HepG2 (cell line): ENCODE results near the gene SEMG1. TPM values are rescaled to one million over a fixed set of nuclear protein-coding genes. Genes with fewer than 3 reads are reported as not detected.

Experiments
- ATAC-seq: fragments of 200-7000 bp; cut with Tn5 transposase; 3 replicates; pipeline ENCODE4 v1.9.1; 2020; ENCODE audit warnings: mild to moderate bottlenecking, moderate library complexity
- BruUV-seq: library from RNA; stranded (reverse); fragments of 400-500 nt; replicated peaks from 2 replicates; lab custom pipeline; 2021; lab: Mats Ljungman, UMichigan
- CTCF ChIA-PET: fragments of 300-600 bp; formaldehyde crosslinking; extraction: SDS; loops from one replicate; lab custom pipeline; 2021; ENCODE audit warnings: low total read pairs, inconsistent platforms, low intra/inter-chr PET ratio; lab: Yijun Ruan, JAX
- POLR2A ChIA-PET: fragments of 350-600 bp; sonication (Branson Sonifier 250); formaldehyde crosslinking; loops from one replicate; lab custom pipeline; 2020; ENCODE audit warnings: antibody characterized with exemption, inconsistent platforms; lab: Yijun Ruan, JAX
- DNase-seq: peaks from one replicate; pipeline ENCODE4 v3.0.0-alpha.2; 2015; ENCODE audit warnings: low spot score
- FAIRE-seq: peaks from 3 replicates; lab custom pipeline; 2011; peaks lifted over from hg19 to GRCh38; lab: Jason Lieb, UNC
- H2AFZ ChIP-seq: one replicate; pipeline ENCODE4 v1.6.1; 2011; ENCODE audit warnings: low read length, inconsistent platforms
- H3K27ac ChIP-seq: fragments of 300-600 bp; 3 replicates; pipeline ENCODE4 v1.8.0; 2011; ENCODE audit warnings: mixed run types, mild to moderate bottlenecking, mixed read lengths, low read length, inconsistent platforms; ENCODE audit not compliant: insufficient read depth; ENCODE audit errors: extremely low read length
- H3K27me3 ChIP-seq, 2 experiments: fragments of 200-600 bp in 1 of 2; 2 replicates in 1 of 2; 3 replicates in 1 of 2; pipeline versions ENCODE4 v1.6.0 to v1.8.0; 2011; ENCODE audit warnings: low read length in 2 of 2, mild to moderate bottlenecking in 2 of 2, moderate library complexity in 2 of 2, inconsistent platforms in 1 of 2; ENCODE audit not compliant: insufficient read depth in 2 of 2, control insufficient read depth in 1 of 2
- H3K36me3 ChIP-seq, 2 experiments: fragments of 200-600 bp in 1 of 2; replicated peaks in 1 of 2; 2 replicates in 1 of 2; 3 replicates in 1 of 2; pipeline versions ENCODE4 v1.5.1 to v1.8.0; 2011; ENCODE audit warnings: low read length in 2 of 2, inconsistent platforms in 1 of 2; ENCODE audit not compliant: insufficient read depth in 2 of 2, control insufficient read depth in 1 of 2
- H3K4me1 ChIP-seq: 2 replicates; pipeline ENCODE4 v1.5.1; 2012; ENCODE audit warnings: low read length, inconsistent platforms; ENCODE audit not compliant: insufficient read depth
- H3K4me2 ChIP-seq: 2 replicates; pipeline ENCODE4 v1.6.0; 2011; ENCODE audit warnings: low read depth, low read length, inconsistent platforms
- H3K4me3 ChIP-seq, 3 experiments: fragments of 200-600 bp in 1 of 3; sonication (generic), shearing (Covaris generic) in 1 of 3; replicated peaks in 1 of 3; 2 replicates each; pipeline ENCODE4 v1.5.1; 2011 to 2016; ENCODE audit warnings: low read length in 3 of 3, inconsistent platforms in 2 of 3, low read depth in 2 of 3, mild to moderate bottlenecking in 2 of 3, control low read depth in 1 of 3, mixed read lengths in 1 of 3; ENCODE audit not compliant: insufficient read depth in 1 of 3
- H3K79me2 ChIP-seq: one replicate; pipeline ENCODE4 v1.6.1; 2011; ENCODE audit warnings: low read length, inconsistent platforms; ENCODE audit not compliant: insufficient read depth
- H3K9ac ChIP-seq: 2 replicates; pipeline ENCODE4 v1.6.0; 2011; ENCODE audit warnings: mild to moderate bottlenecking, low read depth, low read length, inconsistent platforms; ENCODE audit not compliant: insufficient read depth
- H3K9me3 ChIP-seq: 2 replicates; pipeline ENCODE4 v1.5.1; 2012; ENCODE audit warnings: mild to moderate bottlenecking, low read length
- H4K20me1 ChIP-seq: 2 replicates; pipeline ENCODE4 v1.6.0; 2011; ENCODE audit warnings: inconsistent platforms, mild to moderate bottlenecking, low read length, moderate library complexity; ENCODE audit not compliant: insufficient read depth
- HNF4A ChIP-seq: sonication (generic); formaldehyde crosslinking; IDR thresholded peaks from 2 replicates; pipeline ENCODE4 v1.4.0; 2020; ENCODE audit warnings: missing genetic modification reagents
- HOXA7 ChIP-seq: sonication (generic); formaldehyde crosslinking; IDR thresholded peaks from 2 replicates; pipeline ENCODE4 v1.8.1; 2022; ENCODE audit warnings: mild to moderate bottlenecking, missing genetic modification reagents, moderate library complexity
- LCORL ChIP-seq, 2 experiments: fragments of 450-650 bp in 1 of 2; sonication (generic) in 1 of 2; formaldehyde crosslinking in 1 of 2; IDR thresholded peaks; 2 replicates each; pipeline versions ENCODE4 v1.5.0 to v1.6.1; 2017 to 2020; ENCODE audit warnings: antibody characterized with exemption in 1 of 2, missing genetic modification reagents in 1 of 2
- MTF2 ChIP-seq: sonication (generic); formaldehyde crosslinking; IDR thresholded peaks from 2 replicates; pipeline ENCODE4 v1.5.0; 2020; ENCODE audit warnings: missing genetic modification reagents, borderline replicate concordance
- NR2F6 ChIP-seq, 2 experiments: IDR thresholded peaks; 2 replicates each; pipeline ENCODE4 v1.6.1; 2016; ENCODE audit warnings: antibody characterized with exemption in 1 of 2, mild to moderate bottlenecking in 1 of 2
- POGZ ChIP-seq: sonication (generic); formaldehyde crosslinking; IDR thresholded peaks from 2 replicates; pipeline ENCODE4 v1.4.0; 2020; ENCODE audit warnings: mild to moderate bottlenecking, missing genetic modification reagents
- SALL1 ChIP-seq: sonication (generic); formaldehyde crosslinking; IDR thresholded peaks from 2 replicates; pipeline ENCODE4 v1.8.0; 2022; ENCODE audit warnings: mild to moderate bottlenecking, missing genetic modification reagents
- SNAPC2 ChIP-seq: sonication (generic); formaldehyde crosslinking; IDR thresholded peaks from 2 replicates; pipeline ENCODE4 v1.8.1; 2022; ENCODE audit warnings: mild to moderate bottlenecking, missing genetic modification reagents
- TEAD3 ChIP-seq: optimal IDR thresholded peaks from 2 replicates; pipeline ENCODE3; 2016; ENCODE audit warnings: borderline replicate concordance
- WIZ ChIP-seq: sonication (generic); formaldehyde crosslinking; IDR thresholded peaks from 2 replicates; pipeline ENCODE4 v1.5.1; 2020; ENCODE audit warnings: mild to moderate bottlenecking, missing genetic modification reagents
- ZNF263 ChIP-seq: sonication (generic); formaldehyde crosslinking; IDR thresholded peaks from 2 replicates; pipeline ENCODE4 v1.4.0; 2020; ENCODE audit warnings: missing genetic modification reagents
- ZNF343 ChIP-seq: sonication (generic); formaldehyde crosslinking; IDR thresholded peaks from 2 replicates; pipeline ENCODE4 v1.4.0; 2020; ENCODE audit warnings: mild to moderate bottlenecking, missing genetic modification reagents
- WGBS: methylation state at CpG from one replicate; pipeline ENCODE4 v1.1.6; 2017; ENCODE audit warnings: low lambda C conversion rate; 5-methylcytosine and 5-hydroxymethylcytosine counted together
- in situ Hi-C: cut with HindIII; loops from 2 replicates; pipeline ENCODE4 v1.10.0; 2017; ENCODE audit warnings: low pct_unique_long_range_greater_than_20kb; ENCODE audit not compliant: extremely low pct_ligation_motif_present
- intact Hi-C: fragments of 100-400 bp; cut with micrococcal nuclease; formaldehyde crosslinking; loops from one replicate; pipeline ENCODE4 v1.10.0; 2022; ENCODE audit not compliant: unreplicated experiment
- polyA plus RNA-seq, 8 experiments: library from polyadenylated mRNA; depleted of rRNA in 3 of 8; stranded (reverse) in 7 of 8; unstranded in 1 of 8; fragments of >200 nt; fragmentation: Illumina TruSeq in 4 of 8; extraction: Trizol in 4 of 8; gene quantifications; 2 replicates each; pipeline versions ENCODE4 v1.2.1 to v1.2.3, GENCODE V29; 2011 to 2016; ENCODE audit warnings: low read depth in 4 of 8, missing spikeins in 1 of 8, mixed read lengths in 1 of 8; ENCODE audit not compliant: insufficient read depth in 1 of 8
- total RNA-seq, 5 experiments: library from RNA; depleted of rRNA; stranded (reverse); fragments of >200 nt; fragmentation: Illumina TruSeq; extraction: Trizol; gene quantifications; 2 replicates each; pipeline ENCODE4 v1.2.3, GENCODE V29; 2016; ENCODE audit warnings: low read depth in 1 of 5
- TF ChIP-seq, protein P1 (sequence below): IDR thresholded peaks from 2 replicates; pipeline ENCODE4 v1.6.1; 2012; ENCODE audit warnings: inconsistent platforms
- TF ChIP-seq, protein P2 (sequence below): sonication (generic); formaldehyde crosslinking; IDR thresholded peaks from 2 replicates; pipeline ENCODE4 v1.4.0; 2020; ENCODE audit warnings: missing genetic modification reagents

SEMG1 gene
- total and polyA plus RNA-seq, 2 of the 13 experiments (the other 11 are each of a cell fraction or from before 2014, with no cell fraction given) = not detected

DNA sequence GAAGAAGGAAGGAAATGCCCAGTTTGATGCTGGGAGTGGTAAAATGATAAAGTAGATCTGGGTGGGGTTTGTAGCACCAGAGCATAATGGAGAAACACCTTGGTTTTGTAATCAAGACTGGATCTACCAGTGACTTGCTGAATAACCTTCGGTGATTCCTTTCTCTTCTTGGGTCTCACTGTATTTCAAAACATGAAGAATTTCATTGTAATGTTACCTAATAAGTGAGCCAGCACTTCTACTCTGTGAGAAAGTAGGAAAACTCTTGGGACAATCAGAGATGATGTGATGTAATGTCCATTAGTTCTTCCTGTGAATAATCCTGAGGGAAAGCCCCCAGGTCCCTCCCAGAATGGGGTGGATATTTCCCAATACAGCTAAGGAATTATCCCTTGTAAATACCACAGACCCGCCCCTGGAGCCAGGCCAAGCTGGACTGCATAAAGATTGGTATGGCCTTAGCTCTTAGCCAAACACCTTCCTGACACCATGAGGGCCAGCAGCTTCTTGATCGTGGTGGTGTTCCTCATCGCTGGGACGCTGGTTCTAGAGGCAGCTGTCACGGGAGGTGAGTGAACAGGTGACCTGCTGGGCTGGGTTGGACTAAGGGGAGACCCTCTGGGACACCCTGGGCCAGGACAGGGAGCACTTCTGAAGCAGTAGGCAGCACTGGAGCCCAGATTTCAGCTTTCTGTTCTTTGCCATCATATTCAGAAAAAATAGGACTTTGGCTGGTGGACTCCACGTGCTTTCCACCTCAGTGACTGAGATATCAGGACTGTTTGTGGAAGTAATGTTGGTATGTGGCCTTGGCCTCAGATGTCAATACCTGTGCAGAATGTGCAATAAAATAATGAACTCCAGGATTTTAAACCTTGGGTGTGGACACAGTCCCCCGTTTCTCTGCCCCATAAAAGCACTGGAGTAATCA is 32.1 kb upstream of the SEMG1 start, which contains the start of gene PI3:
Gene PI3 (plus strand): TSS at position 469 of the 931 bp plus-strand sequence. CDS start 21 bp downstream, at position 490.
- peak within 1 kb of the TSS; percentile 5; the same call in 1 of the 2 replicates for H3K4me2 ChIP-seq
- H3K4me1 ChIP-seq = peaks cover 10% of the 10 kb centered on the region
- intact Hi-C loops (no loop called here), in situ Hi-C loops (no loop called here)
- no TSS peak for BruUV-seq
- H4K20me1 ChIP-seq = no peaks in the 10 kb centered on the region
- no peaks in the 10 kb centered on the region for H3K79me2 ChIP-seq
- ChIA-PET POLR2A (interaction anchor here (0.6 kb wide), 1 partner anchor 162 kb away, joined by 5 read pairs; no protein-coding TSS in a partner anchor), CTCF (no interaction called here)
- H3K36me3 ChIP-seq = no peaks in the 10 kb centered on the region
- ATAC-seq = peak; percentile 74
- no peaks in the 10 kb centered on the region for H3K9me3 ChIP-seq
- H3K27me3 ChIP-seq = peaks cover 0 to 15% of the 10 kb centered on the region in 2 experiments; a peak in 1 of 5 replicates
- H3K4me3 ChIP-seq = no peak within 1 kb of the TSS
- FAIRE-seq = no peak
- TF ChIP-seq ZNF343 = no peak
- no peak for TF ChIP-seq LCORL (IDR thresholded peaks at IDR 0.05)
- TF ChIP-seq LCORL (CRISPR knock-in tag; IDR thresholded peaks at IDR 0.05) = 0 out of 2 replicates have a peak, but pooled peaks have one; percentile 15
- TF ChIP-seq, protein P1, sequence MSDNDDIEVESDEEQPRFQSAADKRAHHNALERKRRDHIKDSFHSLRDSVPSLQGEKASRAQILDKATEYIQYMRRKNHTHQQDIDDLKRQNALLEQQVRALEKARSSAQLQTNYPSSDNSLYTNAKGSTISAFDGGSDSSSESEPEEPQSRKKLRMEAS = 0 out of 2 replicates have a peak, but pooled peaks have one; percentile 25
- TF ChIP-seq TEAD3 = peak; percentile 36
- no peak for TF ChIP-seq SNAPC2 (CRISPR knock-in tag)
- TF ChIP-seq MTF2 (CRISPR knock-in tag) = no peak
- 0 out of 2 replicates have a peak, but pooled peaks have one; percentile 13 for TF ChIP-seq NR2F6 (IDR thresholded peaks at IDR 0.05)
- TF ChIP-seq NR2F6 (CRISPR knock-in tag; IDR thresholded peaks at IDR 0.05) = no peak
- TF ChIP-seq ZNF263 (CRISPR knock-in tag) = peak; percentile 66
- peak; percentile 50; the same call in 1 of the 2 replicates for TF ChIP-seq WIZ (CRISPR knock-in tag)
- no peak for TF ChIP-seq POGZ
- TF ChIP-seq SALL1 (CRISPR knock-in tag) = 0 out of 2 replicates have a peak, but pooled peaks have one; percentile 12
- TF ChIP-seq HOXA7 (CRISPR knock-in tag) = no peak
- TF ChIP-seq, protein P2, sequence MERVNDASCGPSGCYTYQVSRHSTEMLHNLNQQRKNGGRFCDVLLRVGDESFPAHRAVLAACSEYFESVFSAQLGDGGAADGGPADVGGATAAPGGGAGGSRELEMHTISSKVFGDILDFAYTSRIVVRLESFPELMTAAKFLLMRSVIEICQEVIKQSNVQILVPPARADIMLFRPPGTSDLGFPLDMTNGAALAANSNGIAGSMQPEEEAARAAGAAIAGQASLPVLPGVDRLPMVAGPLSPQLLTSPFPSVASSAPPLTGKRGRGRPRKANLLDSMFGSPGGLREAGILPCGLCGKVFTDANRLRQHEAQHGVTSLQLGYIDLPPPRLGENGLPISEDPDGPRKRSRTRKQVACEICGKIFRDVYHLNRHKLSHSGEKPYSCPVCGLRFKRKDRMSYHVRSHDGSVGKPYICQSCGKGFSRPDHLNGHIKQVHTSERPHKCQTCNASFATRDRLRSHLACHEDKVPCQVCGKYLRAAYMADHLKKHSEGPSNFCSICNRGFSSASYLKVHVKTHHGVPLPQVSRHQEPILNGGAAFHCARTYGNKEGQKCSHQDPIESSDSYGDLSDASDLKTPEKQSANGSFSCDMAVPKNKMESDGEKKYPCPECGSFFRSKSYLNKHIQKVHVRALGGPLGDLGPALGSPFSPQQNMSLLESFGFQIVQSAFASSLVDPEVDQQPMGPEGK (CRISPR knock-in tag) = 0 out of 2 replicates have a peak, but pooled peaks have one; percentile 11
- 0 out of 2 replicates have a peak, but pooled peaks have one; percentile 25 for TF ChIP-seq HNF4A
- TF ChIP-seq, all 625 proteins: peak for 9
- Histone ChIP-seq H3K9ac (no peak within 1 kb of the TSS), H3K27ac (no peak within 1 kb of the TSS), H2AFZ (no peak within 1 kb of the TSS)
- DNase-seq = peak; percentile 38
- 1% methylated on average over 8 of the region's 8 CpGs for WGBS
